H1 (cell line): ENCODE results near the gene CD63. TPM values are rescaled to one million over a fixed set of nuclear protein-coding genes. Genes with fewer than 3 reads are reported as not detected.

Source experiments
- HDAC2 ChIP-seq, 2 experiments: fragments of 300-600 bp in 1 of 2; sonication (generic) in 1 of 2; IDR thresholded peaks; 2 replicates each; pipeline ENCODE4 v1.6.1; 2011 to 2012; ENCODE audit warnings: low read depth in 2 of 2, low read length in 2 of 2, mild to moderate bottlenecking in 2 of 2, moderate library complexity in 2 of 2, borderline replicate concordance in 1 of 2, inconsistent platforms in 1 of 2
- MAFK ChIP-seq: IDR thresholded peaks from 2 replicates; pipeline ENCODE4 v1.6.1; 2012; ENCODE audit warnings: low read depth, mild to moderate bottlenecking, improper control_type of control experiment, low read length
- POU5F1 ChIP-seq: IDR thresholded peaks from 2 replicates; pipeline ENCODE4 v1.6.1; 2011; ENCODE audit warnings: low read depth, mild to moderate bottlenecking, low read length, moderate library complexity
- RBBP5 ChIP-seq: IDR thresholded peaks from 2 replicates; pipeline ENCODE4 v1.7.1; 2012; ENCODE audit warnings: low read depth, mild to moderate bottlenecking, inconsistent platforms, low read length, moderate library complexity, borderline replicate concordance
- polyA plus RNA-seq, 7 experiments: library from polyadenylated mRNA; depleted of rRNA in 3 of 7; stranded (reverse) in 5 of 7; unstranded in 2 of 7; fragments of >200 nt in 5 of 7; fragments of 200-250 nt in 2 of 7; gene quantifications; 1 replicate in 5 of 7; 2 replicates in 1 of 7; 4 replicates in 1 of 7; pipeline versions ENCODE4 v1.2.1 to v1.2.3, GENCODE V29; 2011 to 2013; ENCODE audit warnings: missing spikeins in 2 of 7, mixed read lengths in 2 of 7
- total RNA-seq: library from RNA; stranded (reverse); fragmentation: NEBNext Ultra II Directional; extraction: Animal tissue kit (Norgen Biotek cat#: 25700); gene quantifications from 2 replicates; pipeline ENCODE4 v1.2.1, GENCODE V29; 2021

Gene CD63
- total and polyA plus RNA-seq, 2 of the 8 experiments (the other 6 are each of a cell fraction or from before 2014, with no cell fraction given): 440 to 526 TPM

- TF ChIP-seq HDAC2 (IDR thresholded peaks at IDR 0.05; ENCODE audit: borderline replicate concordance in 1 of 2, low read depth in 2 of 2, low read length in 2 of 2): no peak
- no peak for TF ChIP-seq RBBP5
- no peak for TF ChIP-seq POU5F1
- TF ChIP-seq MAFK: no peak
Measured at GRCh38 chr12:55702861-55703260, 25.9 kb downstream of the CD63 start (continued).
